GM12801 (cell line): ENCODE measurements around the gene GGACT.

Experiments used
- TF ChIP-seq, protein P1 (sequence below): IDR thresholded peaks from one replicate; pipeline ENCODE4 v1.5.1; 2011; ENCODE audit warnings: control low read depth; ENCODE audit not compliant: insufficient read length; ENCODE audit errors: extremely low read depth

Gene GGACT

DNA sequence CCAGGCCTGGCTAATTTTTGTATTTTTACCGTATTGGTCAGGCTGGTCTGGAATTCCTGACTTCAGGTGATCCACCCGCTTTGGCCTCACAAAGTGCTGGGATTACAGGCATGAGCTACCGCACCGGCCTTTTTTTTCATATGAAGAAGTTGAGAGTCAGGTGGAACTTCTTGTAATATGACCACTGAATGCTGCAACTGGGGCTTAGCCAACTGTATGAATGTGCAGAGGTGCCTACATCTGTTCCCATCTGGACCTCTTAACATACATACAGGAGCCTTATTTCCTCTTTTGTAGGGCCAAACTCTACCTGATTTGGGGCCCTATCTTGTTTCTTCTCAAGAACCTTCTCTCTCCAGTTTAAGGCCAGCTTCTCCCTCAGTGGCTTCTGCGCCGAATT is 11.9 kb upstream of the GGACT start:
- TF ChIP-seq, protein P1, sequence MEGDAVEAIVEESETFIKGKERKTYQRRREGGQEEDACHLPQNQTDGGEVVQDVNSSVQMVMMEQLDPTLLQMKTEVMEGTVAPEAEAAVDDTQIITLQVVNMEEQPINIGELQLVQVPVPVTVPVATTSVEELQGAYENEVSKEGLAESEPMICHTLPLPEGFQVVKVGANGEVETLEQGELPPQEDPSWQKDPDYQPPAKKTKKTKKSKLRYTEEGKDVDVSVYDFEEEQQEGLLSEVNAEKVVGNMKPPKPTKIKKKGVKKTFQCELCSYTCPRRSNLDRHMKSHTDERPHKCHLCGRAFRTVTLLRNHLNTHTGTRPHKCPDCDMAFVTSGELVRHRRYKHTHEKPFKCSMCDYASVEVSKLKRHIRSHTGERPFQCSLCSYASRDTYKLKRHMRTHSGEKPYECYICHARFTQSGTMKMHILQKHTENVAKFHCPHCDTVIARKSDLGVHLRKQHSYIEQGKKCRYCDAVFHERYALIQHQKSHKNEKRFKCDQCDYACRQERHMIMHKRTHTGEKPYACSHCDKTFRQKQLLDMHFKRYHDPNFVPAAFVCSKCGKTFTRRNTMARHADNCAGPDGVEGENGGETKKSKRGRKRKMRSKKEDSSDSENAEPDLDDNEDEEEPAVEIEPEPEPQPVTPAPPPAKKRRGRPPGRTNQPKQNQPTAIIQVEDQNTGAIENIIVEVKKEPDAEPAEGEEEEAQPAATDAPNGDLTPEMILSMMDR, result no peak

DNA sequence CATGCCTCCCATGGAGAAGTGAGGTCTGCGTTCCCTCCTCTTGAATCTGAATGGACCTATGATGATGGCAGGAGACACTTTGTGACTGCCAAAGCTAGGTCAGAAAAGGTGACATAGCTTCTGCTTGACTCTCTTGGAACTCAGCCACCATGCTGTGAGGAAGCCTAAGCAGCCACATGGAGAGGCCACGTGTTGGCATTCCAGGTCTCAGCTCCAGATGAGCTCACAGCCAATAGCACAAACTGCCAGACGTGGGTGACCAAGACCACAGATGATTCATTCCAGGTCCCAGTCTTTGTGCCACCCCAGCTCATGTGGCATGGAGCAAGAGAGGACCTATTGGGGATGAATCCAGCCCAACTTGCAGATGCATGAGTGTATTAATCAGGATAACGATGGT is 8.7 kb upstream of the GGACT start:
- TF ChIP-seq, protein P1, result no peak

DNA sequence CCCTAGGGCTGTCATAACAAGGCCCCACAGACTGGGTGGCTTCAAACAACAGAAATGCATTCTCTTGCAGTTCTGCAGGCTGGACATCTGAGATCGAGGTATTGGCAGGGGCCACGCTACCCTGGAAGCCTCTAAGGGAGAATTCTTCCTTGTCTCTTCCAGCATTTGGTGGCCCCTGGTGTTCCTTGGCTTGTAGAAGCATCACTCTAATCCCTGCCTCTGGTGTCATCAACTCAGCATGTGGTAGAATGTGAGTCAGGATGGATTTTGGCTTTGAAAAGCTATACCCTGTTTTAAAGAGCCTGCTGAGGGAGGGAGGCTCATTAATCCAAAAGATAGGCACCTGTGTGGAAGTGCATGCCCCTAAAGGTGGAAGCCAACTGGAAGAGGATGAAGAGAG is 7.9 kb upstream of the GGACT start:
- TF ChIP-seq, protein P1, result no peak

DNA sequence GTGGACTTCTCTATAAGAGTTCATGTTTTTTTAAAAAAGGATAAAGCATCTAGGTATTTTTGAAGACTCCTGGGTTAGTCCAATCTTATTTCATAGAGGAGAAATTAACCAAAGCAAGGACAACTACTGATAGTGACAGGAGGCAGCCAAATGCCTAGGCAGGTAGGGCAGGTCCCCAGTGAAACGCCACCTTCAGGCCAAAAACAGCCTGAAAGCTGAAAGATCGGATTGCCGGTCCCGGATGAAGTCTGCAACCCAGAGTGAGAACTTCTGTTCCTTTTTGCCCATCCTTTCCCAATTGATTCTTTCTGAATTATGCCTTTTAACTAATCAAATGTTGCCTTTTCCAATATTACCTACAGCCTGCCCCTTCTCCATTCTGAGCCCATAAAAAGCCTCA is 6.1 kb upstream of the GGACT start:
- TF ChIP-seq, protein P1, result no peak

DNA sequence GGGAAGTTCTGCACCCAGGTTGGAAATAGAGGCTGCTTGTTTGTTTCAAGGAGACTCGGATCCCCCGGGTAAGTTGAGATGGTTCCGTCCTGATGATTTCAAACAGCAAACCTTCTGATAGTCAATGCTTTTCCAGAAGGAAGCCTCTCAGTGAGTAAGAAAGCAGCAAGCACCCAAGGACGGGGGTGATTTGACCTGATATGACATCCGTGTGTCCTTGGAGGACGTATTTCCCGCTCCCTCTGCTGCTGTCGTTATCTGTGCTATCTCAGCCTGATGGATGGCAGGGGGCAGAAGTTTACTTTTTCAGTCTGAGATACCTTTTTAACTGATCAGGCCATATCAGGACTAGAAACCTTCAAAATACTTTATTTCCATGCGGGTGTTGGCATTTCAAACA is 5.7 kb upstream of the GGACT start:
- TF ChIP-seq, protein P1, result no peak

DNA sequence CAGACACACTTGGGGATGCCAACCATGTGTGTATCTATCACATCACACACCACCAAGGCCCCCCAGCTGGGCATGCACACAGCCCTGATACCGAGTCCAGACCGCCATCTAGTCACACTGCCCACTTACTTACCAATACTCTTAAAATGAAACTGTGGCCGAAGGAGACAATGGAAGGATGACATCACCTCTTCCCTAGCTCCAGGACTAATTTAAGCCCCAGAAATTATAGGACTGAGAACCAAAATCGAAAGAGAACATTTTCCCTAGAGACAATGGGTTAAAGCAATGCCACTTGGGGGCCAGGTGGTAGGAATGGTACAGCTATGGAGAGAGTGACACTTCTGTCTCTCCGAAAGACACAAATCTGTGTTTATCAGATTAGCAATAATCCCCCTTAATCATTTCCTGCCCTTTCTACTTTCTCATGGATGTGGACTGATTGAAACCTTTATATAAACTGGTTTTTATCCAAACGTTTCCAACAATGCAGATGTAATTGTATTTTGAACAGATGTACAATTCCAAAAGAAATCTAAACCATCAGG is 663 bp upstream of the GGACT start:
- TF ChIP-seq, protein P1, result no peak

DNA sequence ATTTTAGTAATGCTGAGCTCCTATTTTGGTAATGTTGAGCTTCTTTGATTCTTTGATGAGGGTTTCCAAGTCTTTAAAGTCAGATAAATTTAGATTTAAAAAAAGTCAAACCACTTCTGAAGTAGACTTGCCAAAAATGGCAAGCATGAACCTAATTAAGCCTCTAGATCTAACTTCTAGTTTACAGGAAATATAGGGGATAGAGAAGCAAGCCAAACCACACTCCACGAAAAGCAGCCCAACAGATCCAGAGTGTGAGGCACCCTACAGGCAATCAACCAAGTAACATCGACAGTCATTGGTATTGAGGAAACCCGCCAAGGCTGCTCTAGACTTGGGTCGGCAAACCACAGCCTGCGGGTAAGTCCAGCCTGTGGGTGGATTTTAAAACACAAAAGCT is 3.7 kb downstream of the GGACT start:
- TF ChIP-seq, protein P1, result no peak

DNA sequence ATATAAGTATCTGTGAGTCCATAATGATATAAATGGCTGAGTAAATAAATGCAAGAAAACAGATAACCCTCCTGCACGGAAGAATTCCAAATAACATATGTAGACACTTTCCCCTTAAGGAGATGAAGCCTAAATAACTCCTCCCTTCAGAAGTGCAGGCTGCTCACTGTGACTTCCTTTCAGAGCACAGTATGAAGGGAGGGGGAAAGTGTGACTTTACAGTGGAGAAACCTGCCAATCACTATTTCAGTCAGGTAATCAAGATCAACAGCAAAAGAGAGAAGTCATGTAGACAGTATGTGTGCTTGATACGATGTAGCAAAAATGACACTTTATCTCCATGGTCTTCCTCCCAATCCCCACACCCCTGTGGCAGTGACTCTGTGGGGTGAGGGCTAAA is 7.1 kb downstream of the GGACT start:
- TF ChIP-seq, protein P1, result no peak
